ENCODE results near the gene DCXR.

The DCXR gene

DNA sequence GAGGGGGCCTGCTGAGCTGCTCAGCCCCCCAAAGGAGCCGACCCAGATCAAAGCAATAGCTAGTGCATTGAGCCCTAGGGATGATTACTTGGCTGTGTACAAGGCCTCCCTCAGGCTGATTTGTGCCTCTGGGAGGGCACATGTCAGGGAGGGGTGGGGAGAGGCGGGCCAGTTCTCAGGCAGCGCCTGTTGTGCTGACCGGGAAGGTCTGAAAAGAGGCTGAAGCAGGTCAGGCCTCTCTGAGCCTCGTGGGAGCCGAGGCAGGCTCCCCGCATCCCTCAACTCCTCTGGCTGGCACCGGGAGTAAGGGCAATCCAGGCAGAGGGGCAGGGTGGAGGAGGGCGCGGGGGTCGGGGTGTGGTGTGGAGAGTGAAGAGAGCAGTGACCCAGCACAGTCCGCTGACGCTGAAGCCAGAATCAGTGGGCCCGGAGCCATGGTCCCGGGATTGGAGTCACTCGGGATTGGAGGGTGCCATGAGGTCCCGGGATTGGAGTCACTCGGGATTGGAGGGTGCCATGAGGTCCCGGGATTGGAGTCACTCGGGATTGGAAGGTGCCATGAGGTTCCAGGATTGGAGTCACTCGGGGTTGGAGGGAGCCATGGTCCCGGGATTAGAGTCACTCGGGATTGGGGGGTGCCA is 3.0 kb downstream of the DCXR start:
- Histone ChIP-seq H3K9me3 (ENCODE audit: control insufficient read depth, insufficient read depth, low read depth, low read length) (no peaks in the 10 kb centered on the region), H3K27ac (ENCODE audit: extremely low read depth, low read depth, low read length) (peak overlapping the region; percentile 29), H3K36me3 (ENCODE audit: control insufficient read depth in 2 of 2, insufficient read depth in 1 of 2, low read length in 2 of 2) (peaks cover 0 to 41% of the 10 kb centered on the region in 2 experiments; a peak in 1 of 3 replicates), H3K4me3 (ENCODE audit: low read depth, low read length) (no peak overlapping the region), H3K4me1 (ENCODE audit: control insufficient read depth, insufficient read depth, low read length) (peaks cover 10% of the 10 kb centered on the region)
- POLR2A ChIA-PET: interaction anchor here (1.1 to 6.0 kb wide), 7 partner anchors 12 to 75 kb away, joined by 3 to 56 read pairs (median 5); partner anchors contain the start of genes CENPX, GPS1, LRRC45 and RFNG
- 0 out of 2 replicates have a peak, but pooled peaks have one; percentile 27 for TF ChIP-seq BCL11B (tag by site-specific recombination; IDR thresholded peaks at IDR 0.05; ENCODE audit: low read depth)
- no peak for TF ChIP-seq ZSCAN16 (tag by site-specific recombination; IDR thresholded peaks at IDR 0.05)
- peak; percentile 74; the same call in 1 of the 2 replicates for TF ChIP-seq ZFP69B (tag by site-specific recombination; IDR thresholded peaks at IDR 0.05)
- TF ChIP-seq, protein P1, sequence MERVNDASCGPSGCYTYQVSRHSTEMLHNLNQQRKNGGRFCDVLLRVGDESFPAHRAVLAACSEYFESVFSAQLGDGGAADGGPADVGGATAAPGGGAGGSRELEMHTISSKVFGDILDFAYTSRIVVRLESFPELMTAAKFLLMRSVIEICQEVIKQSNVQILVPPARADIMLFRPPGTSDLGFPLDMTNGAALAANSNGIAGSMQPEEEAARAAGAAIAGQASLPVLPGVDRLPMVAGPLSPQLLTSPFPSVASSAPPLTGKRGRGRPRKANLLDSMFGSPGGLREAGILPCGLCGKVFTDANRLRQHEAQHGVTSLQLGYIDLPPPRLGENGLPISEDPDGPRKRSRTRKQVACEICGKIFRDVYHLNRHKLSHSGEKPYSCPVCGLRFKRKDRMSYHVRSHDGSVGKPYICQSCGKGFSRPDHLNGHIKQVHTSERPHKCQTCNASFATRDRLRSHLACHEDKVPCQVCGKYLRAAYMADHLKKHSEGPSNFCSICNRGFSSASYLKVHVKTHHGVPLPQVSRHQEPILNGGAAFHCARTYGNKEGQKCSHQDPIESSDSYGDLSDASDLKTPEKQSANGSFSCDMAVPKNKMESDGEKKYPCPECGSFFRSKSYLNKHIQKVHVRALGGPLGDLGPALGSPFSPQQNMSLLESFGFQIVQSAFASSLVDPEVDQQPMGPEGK (tag by site-specific recombination; IDR thresholded peaks at IDR 0.05): peak; percentile 64
- no peak for TF ChIP-seq ZNF366 (tag by site-specific recombination; conservative IDR thresholded peaks at IDR 0.05)
- TF ChIP-seq SP7 (tag by site-specific recombination; IDR thresholded peaks at IDR 0.05): peak; percentile 27; the same call in 1 of the 2 replicates
- TF ChIP-seq, protein P2, sequence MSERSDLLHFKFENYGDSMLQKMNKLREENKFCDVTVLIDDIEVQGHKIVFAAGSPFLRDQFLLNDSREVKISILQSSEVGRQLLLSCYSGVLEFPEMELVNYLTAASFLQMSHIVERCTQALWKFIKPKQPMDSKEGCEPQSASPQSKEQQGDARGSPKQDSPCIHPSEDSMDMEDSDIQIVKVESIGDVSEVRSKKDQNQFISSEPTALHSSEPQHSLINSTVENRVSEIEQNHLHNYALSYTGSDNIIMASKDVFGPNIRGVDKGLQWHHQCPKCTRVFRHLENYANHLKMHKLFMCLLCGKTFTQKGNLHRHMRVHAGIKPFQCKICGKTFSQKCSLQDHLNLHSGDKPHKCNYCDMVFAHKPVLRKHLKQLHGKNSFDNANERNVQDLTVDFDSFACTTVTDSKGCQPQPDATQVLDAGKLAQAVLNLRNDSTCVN (tag by site-specific recombination; optimal IDR thresholded peaks at IDR 0.05): peak; percentile 18
- TF ChIP-seq ZNF600 (tag by site-specific recombination; IDR thresholded peaks at IDR 0.05): peak; percentile 87
- peak; percentile 84 for TF ChIP-seq ZIC2 (tag by site-specific recombination; IDR thresholded peaks at IDR 0.05)
- peak; percentile 28 for TF ChIP-seq SP3 (tag by site-specific recombination; IDR thresholded peaks at IDR 0.05)
- 0 out of 2 replicates have a peak, but pooled peaks have one; percentile 13 for TF ChIP-seq ZEB2 (tag by site-specific recombination; IDR thresholded peaks at IDR 0.05)
- peak; percentile 51 for TF ChIP-seq KLF1 (tag by site-specific recombination; IDR thresholded peaks at IDR 0.05)
- peak; percentile 70; the same call in 1 of the 2 replicates for TF ChIP-seq IKZF3 (tag by site-specific recombination; IDR thresholded peaks at IDR 0.05)
- no peak for TF ChIP-seq ZNF404 (tag by site-specific recombination; IDR thresholded peaks at IDR 0.05)
- peak; percentile 63 for TF ChIP-seq HIC1 (tag by site-specific recombination; IDR thresholded peaks at IDR 0.05)
- no peak for TF ChIP-seq ZNF10 (tag by site-specific recombination; IDR thresholded peaks at IDR 0.05)
- TF ChIP-seq, protein P3, sequence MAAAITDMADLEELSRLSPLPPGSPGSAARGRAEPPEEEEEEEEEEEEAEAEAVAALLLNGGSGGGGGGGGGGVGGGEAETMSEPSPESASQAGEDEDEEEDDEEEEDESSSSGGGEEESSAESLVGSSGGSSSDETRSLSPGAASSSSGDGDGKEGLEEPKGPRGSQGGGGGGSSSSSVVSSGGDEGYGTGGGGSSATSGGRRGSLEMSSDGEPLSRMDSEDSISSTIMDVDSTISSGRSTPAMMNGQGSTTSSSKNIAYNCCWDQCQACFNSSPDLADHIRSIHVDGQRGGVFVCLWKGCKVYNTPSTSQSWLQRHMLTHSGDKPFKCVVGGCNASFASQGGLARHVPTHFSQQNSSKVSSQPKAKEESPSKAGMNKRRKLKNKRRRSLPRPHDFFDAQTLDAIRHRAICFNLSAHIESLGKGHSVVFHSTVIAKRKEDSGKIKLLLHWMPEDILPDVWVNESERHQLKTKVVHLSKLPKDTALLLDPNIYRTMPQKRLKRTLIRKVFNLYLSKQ (tag by site-specific recombination; IDR thresholded peaks at IDR 0.05; ENCODE audit: borderline replicate concordance): no peak
- TF ChIP-seq SP2 (tag by site-specific recombination; IDR thresholded peaks at IDR 0.05): peak; percentile 93
- TF ChIP-seq ZNF146 (tag by site-specific recombination; IDR thresholded peaks at IDR 0.05): peak; percentile 71
- TF ChIP-seq TCF7L2 (IDR thresholded peaks at IDR 0.05; ENCODE audit: borderline replicate concordance, low read depth, low read length): 0 out of 2 replicates have a peak, but pooled peaks have one; percentile 34
- TF ChIP-seq ZBTB8A (tag by site-specific recombination; IDR thresholded peaks at IDR 0.05): peak; percentile 93
- peak; percentile 50 for TF ChIP-seq ZNF341 (tag by site-specific recombination; IDR thresholded peaks at IDR 0.05; ENCODE audit: low read depth)
- TF ChIP-seq GLIS1 (tag by site-specific recombination; IDR thresholded peaks at IDR 0.05): peak; percentile 77
- 0 out of 2 replicates have a peak, but pooled peaks have one; percentile 14 for TF ChIP-seq GLIS2 (tag by site-specific recombination; IDR thresholded peaks at IDR 0.05)
- TF ChIP-seq ZNF629 (tag by site-specific recombination; IDR thresholded peaks at IDR 0.05): no peak
- TF ChIP-seq, protein P4, sequence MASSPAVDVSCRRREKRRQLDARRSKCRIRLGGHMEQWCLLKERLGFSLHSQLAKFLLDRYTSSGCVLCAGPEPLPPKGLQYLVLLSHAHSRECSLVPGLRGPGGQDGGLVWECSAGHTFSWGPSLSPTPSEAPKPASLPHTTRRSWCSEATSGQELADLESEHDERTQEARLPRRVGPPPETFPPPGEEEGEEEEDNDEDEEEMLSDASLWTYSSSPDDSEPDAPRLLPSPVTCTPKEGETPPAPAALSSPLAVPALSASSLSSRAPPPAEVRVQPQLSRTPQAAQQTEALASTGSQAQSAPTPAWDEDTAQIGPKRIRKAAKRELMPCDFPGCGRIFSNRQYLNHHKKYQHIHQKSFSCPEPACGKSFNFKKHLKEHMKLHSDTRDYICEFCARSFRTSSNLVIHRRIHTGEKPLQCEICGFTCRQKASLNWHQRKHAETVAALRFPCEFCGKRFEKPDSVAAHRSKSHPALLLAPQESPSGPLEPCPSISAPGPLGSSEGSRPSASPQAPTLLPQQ (tag by site-specific recombination; IDR thresholded peaks at IDR 0.05): peak; percentile 80
- CTCF ChIA-PET: interaction anchor here (1.0 to 7.2 kb wide), 6 partner anchors 9 to 120 kb away, joined by 3 to 42 read pairs (median 4); partner anchors contain the start of genes CENPX and LRRC45
